Measurements from ENCODE around the gene ASAP3.

The ASAP3 gene

DNA sequence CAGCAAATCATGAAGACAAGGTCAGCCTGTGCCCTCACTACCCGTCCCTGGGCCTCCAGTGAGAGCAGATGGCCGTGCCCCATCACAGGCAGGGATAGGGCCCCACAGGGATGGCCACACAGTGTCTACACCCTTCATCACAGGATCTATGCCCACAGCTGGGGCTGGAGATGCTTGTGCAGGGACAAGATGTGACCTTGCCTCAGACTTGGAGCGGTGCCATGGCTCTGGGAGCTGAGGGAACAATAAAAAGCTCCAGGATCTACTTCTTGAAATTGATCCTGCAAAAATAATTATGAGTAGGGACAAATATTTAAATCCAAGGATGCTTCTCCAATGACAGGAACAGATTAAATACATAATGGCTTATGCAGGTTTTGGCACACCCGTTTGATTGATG, 34.0 kb downstream of the ASAP3 start (continued):
- TF ChIP-seq GLIS3 (CRISPR knock-in tag; IDR thresholded peaks at IDR 0.05) = no peak
- TF ChIP-seq OSR1 (CRISPR knock-in tag; IDR thresholded peaks at IDR 0.05) = no peak
- no peak for TF ChIP-seq ZNF8 (CRISPR knock-in tag; IDR thresholded peaks at IDR 0.05)
- no peak for TF ChIP-seq ZNF70 (CRISPR knock-in tag; IDR thresholded peaks at IDR 0.05)
- no peak for TF ChIP-seq ZC3H10 (CRISPR knock-in tag; IDR thresholded peaks at IDR 0.05)
- TF ChIP-seq CREB5 (CRISPR knock-in tag; IDR thresholded peaks at IDR 0.05; ENCODE audit: low read depth) = no peak
- no peak for TF ChIP-seq BACH2 (CRISPR knock-in tag; IDR thresholded peaks at IDR 0.05; ENCODE audit: borderline replicate concordance)
- TF ChIP-seq ESRRG (CRISPR knock-in tag; IDR thresholded peaks at IDR 0.05) = no peak
- no peak for TF ChIP-seq TOX (CRISPR knock-in tag; IDR thresholded peaks at IDR 0.05; ENCODE audit: borderline replicate concordance)
- no peak for TF ChIP-seq CSDC2 (CRISPR knock-in tag; IDR thresholded peaks at IDR 0.05)

- TF ChIP-seq ZFP3 (CRISPR knock-in tag; IDR thresholded peaks at IDR 0.05) = no peak
- TF ChIP-seq ZNF565 (CRISPR knock-in tag; conservative IDR thresholded peaks at IDR 0.05; ENCODE audit: low read depth) = no peak
- no peak for TF ChIP-seq ZC3H10 (CRISPR knock-in tag; IDR thresholded peaks at IDR 0.05)
- no peak for TF ChIP-seq TSHZ2 (CRISPR knock-in tag; IDR thresholded peaks at IDR 0.05)
- TF ChIP-seq ISL1 (CRISPR knock-in tag; IDR thresholded peaks at IDR 0.05) = no peak
- TF ChIP-seq TCF4 (CRISPR knock-in tag; IDR thresholded peaks at IDR 0.05; ENCODE audit: borderline replicate concordance) = no peak
- no peak for TF ChIP-seq TOX (CRISPR knock-in tag; IDR thresholded peaks at IDR 0.05; ENCODE audit: borderline replicate concordance)
- no peak for TF ChIP-seq CREB5 (CRISPR knock-in tag; IDR thresholded peaks at IDR 0.05; ENCODE audit: low read depth)
- no peak for TF ChIP-seq PATZ1 (CRISPR knock-in tag; IDR thresholded peaks at IDR 0.05; ENCODE audit: borderline replicate concordance)
- TF ChIP-seq ZNF8 (CRISPR knock-in tag; IDR thresholded peaks at IDR 0.05) = no peak
- no peak for TF ChIP-seq RARB (CRISPR knock-in tag; IDR thresholded peaks at IDR 0.05)
- no peak for TF ChIP-seq SNAI2 (CRISPR knock-in tag; IDR thresholded peaks at IDR 0.05)
- TF ChIP-seq BACH2 (CRISPR knock-in tag; IDR thresholded peaks at IDR 0.05; ENCODE audit: borderline replicate concordance) = no peak
- TF ChIP-seq CSRNP3 (CRISPR knock-in tag; IDR thresholded peaks at IDR 0.05) = no peak
- no peak for TF ChIP-seq ZFP30 (CRISPR knock-in tag; IDR thresholded peaks at IDR 0.05)
- ATAC-seq = no peak
These were observed 34.7 kb downstream of the ASAP3 start for GRCh38 chr1:23449306-23449705.

- ATAC-seq = no peak
- TF ChIP-seq ZNF8 (CRISPR knock-in tag; IDR thresholded peaks at IDR 0.05) (no peak), ZFP3 (CRISPR knock-in tag; IDR thresholded peaks at IDR 0.05) (no peak), GLIS3 (CRISPR knock-in tag; IDR thresholded peaks at IDR 0.05) (no peak), ZFP30 (CRISPR knock-in tag; IDR thresholded peaks at IDR 0.05) (no peak), CREB5 (CRISPR knock-in tag; IDR thresholded peaks at IDR 0.05; ENCODE audit: low read depth) (no peak), TOX (CRISPR knock-in tag; IDR thresholded peaks at IDR 0.05; ENCODE audit: borderline replicate concordance) (no peak), TCF4 (CRISPR knock-in tag; IDR thresholded peaks at IDR 0.05; ENCODE audit: borderline replicate concordance) (no peak), ESRRG (CRISPR knock-in tag; IDR thresholded peaks at IDR 0.05) (no peak), ZNF70 (CRISPR knock-in tag; IDR thresholded peaks at IDR 0.05) (no peak), CSDC2 (CRISPR knock-in tag; IDR thresholded peaks at IDR 0.05) (no peak), TSHZ2 (CRISPR knock-in tag; IDR thresholded peaks at IDR 0.05) (no peak), BACH2 (CRISPR knock-in tag; IDR thresholded peaks at IDR 0.05; ENCODE audit: borderline replicate concordance) (no peak), ISL1 (CRISPR knock-in tag; IDR thresholded peaks at IDR 0.05) (no peak), RARB (CRISPR knock-in tag; IDR thresholded peaks at IDR 0.05) (no peak), ZNF565 (CRISPR knock-in tag; conservative IDR thresholded peaks at IDR 0.05; ENCODE audit: low read depth) (no peak)
- TF ChIP-seq, protein P1, sequence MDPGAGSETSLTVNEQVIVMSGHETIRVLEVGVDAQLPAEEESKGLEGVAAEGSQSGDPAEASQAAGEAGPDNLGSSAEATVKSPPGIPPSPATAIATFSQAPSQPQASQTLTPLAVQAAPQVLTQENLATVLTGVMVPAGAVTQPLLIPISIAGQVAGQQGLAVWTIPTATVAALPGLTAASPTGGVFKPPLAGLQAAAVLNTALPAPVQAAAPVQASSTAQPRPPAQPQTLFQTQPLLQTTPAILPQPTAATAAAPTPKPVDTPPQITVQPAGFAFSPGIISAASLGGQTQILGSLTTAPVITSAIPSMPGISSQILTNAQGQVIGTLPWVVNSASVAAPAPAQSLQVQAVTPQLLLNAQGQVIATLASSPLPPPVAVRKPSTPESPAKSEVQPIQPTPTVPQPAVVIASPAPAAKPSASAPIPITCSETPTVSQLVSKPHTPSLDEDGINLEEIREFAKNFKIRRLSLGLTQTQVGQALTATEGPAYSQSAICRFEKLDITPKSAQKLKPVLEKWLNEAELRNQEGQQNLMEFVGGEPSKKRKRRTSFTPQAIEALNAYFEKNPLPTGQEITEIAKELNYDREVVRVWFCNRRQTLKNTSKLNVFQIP (CRISPR knock-in tag; IDR thresholded peaks at IDR 0.05; ENCODE audit: borderline replicate concordance, low read depth) = no peak
These were observed 35.1 kb downstream of the ASAP3 start for GRCh38 chr1:23448846-23449245.
